Colonic mucosa (tissue), 4 donors: ENCODE measurements around the gene REEP5. TPM values are rescaled to one million over a fixed set of nuclear protein-coding genes. Genes with fewer than 3 reads are reported as not detected.
"Not testable (repeated sequence)": the region's sequence is repeated elsewhere in the genome, so short reads cannot be mapped to it uniquely, and the experiment has no call there.

ENCODE experiments used
- DNase-seq: peaks from one replicate; pipeline ENCODE4 v3.0.0-alpha.2; 2020
- H3K27ac ChIP-seq: fragments of 200-600 bp; one replicate; pipeline ENCODE4 v1.8.0; 2021
- H3K27me3 ChIP-seq: fragments of 200-600 bp; one replicate; pipeline ENCODE4 v1.8.0; 2021
- H3K36me3 ChIP-seq: fragments of 200-600 bp; one replicate; pipeline ENCODE4 v1.8.0; 2021
- H3K4me1 ChIP-seq: fragments of 200-600 bp; one replicate; pipeline ENCODE4 v1.8.0; 2021; ENCODE audit warnings: mild to moderate bottlenecking
- H3K4me3 ChIP-seq: fragments of 200-600 bp; one replicate; pipeline ENCODE4 v1.8.0; 2021
- H3K9ac ChIP-seq, 2 donors: one replicate each; pipeline ENCODE4 v1.7.0; 2013; ENCODE audit warnings: control low read depth in 2 of 2, low read depth in 2 of 2, low read length in 2 of 2
- H3K9me3 ChIP-seq: fragments of 200-600 bp; one replicate; pipeline ENCODE4 v1.8.0; 2021
- intact Hi-C: fragments of 100-400 bp; cut with DNase I; formaldehyde crosslinking; loops from one replicate; pipeline ENCODE4 v1.14.1; 2022
- total RNA-seq, 2 donors: library from RNA; stranded (reverse); fragmentation: NEBNext Ultra II Directional in 1 of 2; extraction: Animal tissue kit (Norgen Biotek cat#: 25700) in 1 of 2; gene quantifications; one replicate each; pipeline ENCODE4 v1.2.1, GENCODE V29; 2021
- TF ChIP-seq, protein P1 (sequence below): fragments of 200-600 bp; IDR thresholded peaks from one replicate; pipeline ENCODE4 v1.8.0; 2022; ENCODE audit warnings: antibody characterized with exemption, mild to moderate bottlenecking
- donor health status: healthy.
- donor health status: DM: no; HTN: no; CAD: no.
- donor health status: DM: no; HTN: no; CAD: no.

REEP5 gene
- total RNA-seq, 2 donors from 2014 or later, result 76.7 to 96.3 TPM

DNA sequence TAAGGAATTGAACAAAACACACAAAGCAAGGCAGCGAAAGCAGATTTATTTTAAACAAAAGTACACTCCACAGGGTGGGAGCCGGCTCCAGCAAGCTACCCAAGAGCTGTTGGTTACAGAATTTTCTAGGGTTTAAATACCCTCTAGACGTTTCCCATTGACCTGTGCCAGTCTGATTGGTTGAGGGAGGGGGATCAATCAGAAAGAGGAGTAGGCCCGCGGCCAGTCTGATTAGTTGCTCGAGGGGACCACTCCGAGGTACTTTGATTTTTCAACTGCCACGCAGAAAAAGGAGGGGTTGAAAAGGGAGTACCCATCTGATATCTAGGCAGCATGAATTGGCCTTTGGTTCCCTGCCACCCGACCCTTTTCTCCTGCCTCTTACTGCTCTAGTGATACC is 59.9 kb downstream of the REEP5 start:
- intact Hi-C loops, result loop anchor here (5.0 kb wide), 2 partner anchors 60 to 155 kb away; partner anchors contain the start of gene REEP5
- Histone ChIP-seq H3K4me1 (peaks cover 10% of the 10 kb centered on the region), H3K27ac (no peak overlapping the region), H3K9me3 (no peaks in the 10 kb centered on the region), H3K36me3 (no peaks in the 10 kb centered on the region), H3K9ac (peak overlapping the region; percentile 83 to 90), H3K4me3 (peak overlapping the region; percentile 89), H3K27me3 (no peaks in the 10 kb centered on the region)
- TF ChIP-seq, protein P1, sequence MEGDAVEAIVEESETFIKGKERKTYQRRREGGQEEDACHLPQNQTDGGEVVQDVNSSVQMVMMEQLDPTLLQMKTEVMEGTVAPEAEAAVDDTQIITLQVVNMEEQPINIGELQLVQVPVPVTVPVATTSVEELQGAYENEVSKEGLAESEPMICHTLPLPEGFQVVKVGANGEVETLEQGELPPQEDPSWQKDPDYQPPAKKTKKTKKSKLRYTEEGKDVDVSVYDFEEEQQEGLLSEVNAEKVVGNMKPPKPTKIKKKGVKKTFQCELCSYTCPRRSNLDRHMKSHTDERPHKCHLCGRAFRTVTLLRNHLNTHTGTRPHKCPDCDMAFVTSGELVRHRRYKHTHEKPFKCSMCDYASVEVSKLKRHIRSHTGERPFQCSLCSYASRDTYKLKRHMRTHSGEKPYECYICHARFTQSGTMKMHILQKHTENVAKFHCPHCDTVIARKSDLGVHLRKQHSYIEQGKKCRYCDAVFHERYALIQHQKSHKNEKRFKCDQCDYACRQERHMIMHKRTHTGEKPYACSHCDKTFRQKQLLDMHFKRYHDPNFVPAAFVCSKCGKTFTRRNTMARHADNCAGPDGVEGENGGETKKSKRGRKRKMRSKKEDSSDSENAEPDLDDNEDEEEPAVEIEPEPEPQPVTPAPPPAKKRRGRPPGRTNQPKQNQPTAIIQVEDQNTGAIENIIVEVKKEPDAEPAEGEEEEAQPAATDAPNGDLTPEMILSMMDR, result no peak
- DNase-seq, result no peak

GRCh38 chr5:112861638-112861985 is 60.4 kb downstream of the REEP5 start:
- no peaks in the 10 kb centered on the region for H3K9me3 ChIP-seq
- H3K27ac ChIP-seq, result peak overlapping the region; percentile 69
- TF ChIP-seq, protein P1, result no peak
- H3K4me1 ChIP-seq, result peaks cover 10% of the 10 kb centered on the region
- H3K27me3 ChIP-seq, result peaks cover 3% of the 10 kb centered on the region
- no peak for DNase-seq
- intact Hi-C loops, result loop anchor here (5.0 kb wide), 2 partner anchors 61 to 154 kb away; partner anchors contain the start of gene REEP5
- H3K36me3 ChIP-seq, result no peaks in the 10 kb centered on the region
- peak overlapping the region; percentile 83 to 90 for H3K9ac ChIP-seq
- peak overlapping the region; percentile 89 for H3K4me3 ChIP-seq

DNA sequence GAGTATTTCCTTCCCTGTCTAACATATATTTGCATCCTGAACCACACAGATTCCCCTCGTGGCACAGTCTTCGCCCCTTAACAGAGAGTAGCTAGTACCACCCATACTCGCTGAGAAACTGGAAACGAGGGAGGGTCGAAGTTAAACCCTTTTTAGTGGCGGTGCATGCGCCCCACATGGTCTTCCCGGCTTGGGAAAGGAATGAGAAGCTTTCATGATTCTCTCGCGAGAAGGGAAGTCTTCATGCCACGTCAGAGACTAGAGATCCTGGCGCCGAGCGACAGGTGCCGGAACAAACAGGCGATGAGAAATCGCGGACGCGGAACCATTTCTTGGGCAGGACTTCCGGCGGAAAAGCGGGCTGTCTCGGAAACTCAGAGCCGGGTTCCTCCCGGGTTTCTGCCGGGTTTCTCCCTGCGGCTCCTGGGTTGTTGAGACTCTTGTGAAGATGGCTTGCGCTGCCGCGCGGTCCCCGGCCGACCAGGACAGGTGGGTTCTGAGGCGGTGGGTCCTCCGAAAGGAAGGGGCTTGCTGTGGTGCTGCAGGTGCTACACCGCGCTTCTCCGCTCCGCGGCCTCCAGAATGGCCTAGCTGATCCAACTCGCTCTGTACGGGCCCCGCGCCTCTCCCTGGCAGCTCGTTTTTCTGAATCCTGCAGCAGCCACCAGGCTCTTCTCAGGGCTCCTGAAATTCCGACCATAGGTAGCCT is 60.9 kb downstream of the REEP5 start, which contains the start of gene SRP19:
Gene SRP19 (plus strand): TSS at position 359 of the 709 bp plus-strand sequence. CDS start 90 bp downstream, at position 449.
- peak; percentile 95 for DNase-seq
- Histone ChIP-seq H3K36me3 (no peaks in the 10 kb centered on the region), H3K9me3 (no peaks in the 10 kb centered on the region), H3K4me1 (peaks cover 10% of the 10 kb centered on the region), H3K27ac (peak within 1 kb of the TSS; percentile 69), H3K9ac (peak within 1 kb of the TSS; percentile 83 to 90), H3K27me3 (peaks cover 5% of the 10 kb centered on the region), H3K4me3 (peak within 1 kb of the TSS; percentile 89)
- intact Hi-C loops, result loop anchor here (5.0 kb wide), 2 partner anchors 61 to 154 kb away; partner anchors contain the start of gene REEP5
- TF ChIP-seq, protein P1, result no peak

GRCh38 chr5:112860571-112860928 is 61.5 kb downstream of the REEP5 start:
- Histone ChIP-seq H3K4me3 (peak overlapping the region; percentile 89), H3K9ac (peak overlapping the region; percentile 26 to 57), H3K27ac (peak overlapping the region; percentile 69)
- H3K9me3 ChIP-seq, DNase-seq, H3K36me3 ChIP-seq, H3K4me1 ChIP-seq, H3K27me3 ChIP-seq: not testable (repeated sequence)
- intact Hi-C loops, result loop anchor here (5.0 kb wide), 2 partner anchors 62 to 153 kb away; partner anchors contain the start of gene REEP5

DNA sequence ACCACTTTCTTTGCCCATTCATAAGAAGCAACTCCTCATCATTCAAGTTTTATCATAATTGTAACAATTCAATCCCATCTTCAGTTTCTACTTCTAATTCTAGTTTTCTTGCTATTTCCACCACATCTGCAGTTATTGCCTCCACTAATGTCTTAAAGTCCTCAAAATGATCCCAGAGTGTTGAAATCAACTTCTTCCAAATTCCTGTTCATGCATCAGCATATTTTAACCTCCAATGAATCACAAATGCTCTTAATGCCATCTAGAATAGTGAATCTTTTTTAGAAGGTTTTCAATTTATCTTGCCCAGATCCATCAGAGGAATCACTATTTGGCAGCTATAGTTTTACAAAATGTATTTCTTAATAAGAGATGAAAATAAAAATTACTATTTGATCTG is 64.2 kb downstream of the REEP5 start:
- Histone ChIP-seq H3K4me1 (peaks cover 6% of the 10 kb centered on the region), H3K27me3 (peaks cover 5% of the 10 kb centered on the region), H3K36me3 (no peaks in the 10 kb centered on the region), H3K9me3 (no peaks in the 10 kb centered on the region), H3K27ac (no peak overlapping the region), H3K9ac (no peak overlapping the region), H3K4me3 (no peak overlapping the region)
- intact Hi-C loops, result no loop called here
- TF ChIP-seq, protein P1, result no peak
- DNase-seq, result no peak

DNA sequence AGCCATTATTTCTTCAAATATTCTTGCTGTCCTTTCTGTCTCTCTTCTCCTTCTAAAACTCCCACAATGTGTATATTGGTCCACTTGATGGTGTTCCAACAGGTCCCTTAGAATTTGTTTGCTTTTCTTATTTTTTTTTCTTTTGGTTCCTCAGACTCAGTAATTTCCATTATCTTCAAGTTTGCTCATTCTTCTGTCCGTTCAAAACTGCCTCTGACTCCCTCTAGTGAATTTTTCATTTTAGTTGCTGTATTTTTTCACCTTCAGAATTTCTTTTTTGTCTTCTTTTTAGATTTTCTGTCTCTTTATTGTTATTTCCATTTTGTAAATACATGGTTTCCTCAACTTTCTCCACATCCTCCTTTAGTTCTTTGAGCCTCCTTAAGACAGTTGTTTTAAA is 67.4 kb downstream of the REEP5 start:
- Histone ChIP-seq H3K4me3 (no peak overlapping the region), H3K27ac (no peak overlapping the region), H3K27me3 (peaks cover 5% of the 10 kb centered on the region), H3K9ac (no peak overlapping the region), H3K36me3 (no peaks in the 10 kb centered on the region), H3K4me1 (no peaks in the 10 kb centered on the region), H3K9me3 (no peaks in the 10 kb centered on the region)
- TF ChIP-seq, protein P1, result no peak
- DNase-seq, result no peak
- intact Hi-C loops, result no loop called here
